GM12874 (cell line): ENCODE data around the gene CSNK1G1.

Source experiments
- CTCF ChIP-seq: IDR thresholded peaks from 2 replicates; pipeline ENCODE4 v1.5.1; 2011; ENCODE audit warnings: low read depth, mild to moderate bottlenecking, control low read depth, low read length, moderate library complexity; ENCODE audit not compliant: insufficient read depth

The CSNK1G1 gene

GRCh38 chr15:64343222-64343621 lies 12.8 kb downstream of the CSNK1G1 start:
- no peak for TF ChIP-seq CTCF

- TF ChIP-seq CTCF = no peak
Measured at GRCh38 chr15:64341961-64342360, 14.0 kb downstream of the CSNK1G1 start.

- TF ChIP-seq CTCF = no peak
Measured at GRCh38 chr15:64340355-64340754, 15.6 kb downstream of the CSNK1G1 start.

GRCh38 chr15:64337761-64338160 lies 18.2 kb downstream of the CSNK1G1 start:
- no peak for TF ChIP-seq CTCF

- TF ChIP-seq CTCF = no peak
Measured at GRCh38 chr15:64333986-64334929, 21.7 kb downstream of the CSNK1G1 start.

- no peak for TF ChIP-seq CTCF
Measured at GRCh38 chr15:64333516-64333915, 22.5 kb downstream of the CSNK1G1 start.

- no peak for TF ChIP-seq CTCF
Measured at GRCh38 chr15:64324165-64324877, 31.7 kb downstream of the CSNK1G1 start.
